Ishikawa (cell line): ENCODE results near the gene MYL2.

Experiments used
- CEBPB ChIP-seq: IDR thresholded peaks from 2 replicates; pipeline ENCODE4 v1.6.1; 2012
- CREB1 ChIP-seq: IDR thresholded peaks from 2 replicates; pipeline ENCODE4 v1.6.1; 2012; ENCODE audit warnings: low read depth
- EGR1 ChIP-seq: IDR thresholded peaks from 2 replicates; pipeline ENCODE4 v1.6.1; 2012
- EP300 ChIP-seq: IDR thresholded peaks from 2 replicates; pipeline ENCODE4 v1.6.1; 2012; ENCODE audit warnings: borderline replicate concordance
- FOXM1 ChIP-seq: IDR thresholded peaks from 2 replicates; pipeline ENCODE4 v1.6.1; 2012; ENCODE audit warnings: low read depth, borderline replicate concordance
- MAX ChIP-seq: IDR thresholded peaks from 2 replicates; pipeline ENCODE4 v1.6.1; 2012
- NFIC ChIP-seq: IDR thresholded peaks from 2 replicates; pipeline ENCODE4 v1.6.1; 2012
- RAD21 ChIP-seq: IDR thresholded peaks from 2 replicates; pipeline ENCODE4 v1.6.1; 2012; ENCODE audit warnings: low read depth
- REST ChIP-seq: IDR thresholded peaks from 2 replicates; pipeline ENCODE4 v1.6.1; 2012; ENCODE audit warnings: low read depth, mild to moderate bottlenecking
- TAF1 ChIP-seq: IDR thresholded peaks from 2 replicates; pipeline ENCODE4 v1.6.1; 2012; ENCODE audit warnings: low read depth, mild to moderate bottlenecking
- TCF12 ChIP-seq: IDR thresholded peaks from 2 replicates; pipeline ENCODE4 v1.6.1; 2012; ENCODE audit warnings: low read depth
- TEAD4 ChIP-seq: IDR thresholded peaks from 2 replicates; pipeline ENCODE4 v1.6.1; 2012
- YY1 ChIP-seq: IDR thresholded peaks from 2 replicates; pipeline ENCODE4 v1.6.1; 2012; ENCODE audit warnings: low read depth
- ZBTB7A ChIP-seq: IDR thresholded peaks from 2 replicates; pipeline ENCODE4 v1.6.1; 2012; ENCODE audit warnings: low read depth
- TF ChIP-seq, protein P1 (sequence below): IDR thresholded peaks from 2 replicates; pipeline ENCODE4 v1.6.1; 2012

The MYL2 gene

GRCh38 chr12:110906083-110906482 is 14.3 kb downstream of the MYL2 start:
- TF ChIP-seq TCF12 (no peak), FOXM1 (no peak), TEAD4 (no peak), MAX (no peak)

DNA sequence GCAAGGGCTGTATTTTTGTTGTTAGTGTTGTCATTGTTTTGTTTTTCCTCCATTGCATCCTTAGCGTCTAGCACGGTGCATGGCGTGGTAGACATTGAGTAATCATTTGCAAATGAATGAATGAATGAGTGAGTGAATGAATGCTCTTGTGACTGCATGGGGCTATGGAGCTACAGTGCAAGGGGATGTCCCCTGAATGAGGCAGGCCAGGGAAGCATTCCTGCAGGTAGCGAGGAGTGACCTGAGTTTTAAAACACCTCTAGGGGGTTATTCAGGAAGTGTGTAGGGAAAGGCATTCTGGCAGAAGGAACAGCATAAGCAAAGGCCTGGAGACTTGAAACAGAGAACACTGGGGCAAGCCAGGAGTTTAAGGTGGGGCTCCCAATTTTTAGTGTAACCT is 16.9 kb downstream of the MYL2 start:
- no peak for TF ChIP-seq TCF12
- no peak for TF ChIP-seq CREB1
- TF ChIP-seq TEAD4 = no peak
- no peak for TF ChIP-seq EGR1
- no peak for TF ChIP-seq CEBPB
- no peak for TF ChIP-seq EP300

- TF ChIP-seq RAD21 (no peak), CREB1 (no peak), TEAD4 (no peak), ZBTB7A (no peak)
These were observed 19.0 kb downstream of the MYL2 start for GRCh38 chr12:110901401-110901800.

DNA sequence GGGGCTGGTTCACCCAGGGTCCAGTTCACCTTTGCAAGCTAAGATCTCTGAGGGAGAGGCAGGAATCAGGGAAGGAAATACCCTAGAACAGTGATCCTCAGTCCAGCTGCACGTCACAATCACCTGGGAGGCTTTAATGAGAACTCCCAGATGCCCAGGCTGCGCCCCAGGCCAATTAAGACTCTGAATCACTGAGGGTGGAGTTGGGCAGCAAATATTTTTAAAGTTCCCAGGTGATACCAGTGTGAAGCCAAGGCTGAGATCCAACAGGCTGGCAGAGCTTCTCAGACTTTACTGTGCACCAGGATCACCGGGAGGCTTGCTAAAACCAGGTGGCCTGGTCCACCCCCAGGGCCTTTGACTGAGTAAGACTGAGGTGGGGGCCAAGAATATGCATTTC is 23.8 kb downstream of the MYL2 start:
- TF ChIP-seq MAX (no peak), TAF1 (no peak), EP300 (no peak), NFIC (no peak), ZBTB7A (no peak), RAD21 (no peak), EGR1 (no peak), FOXM1 (no peak)
- TF ChIP-seq, protein P1, sequence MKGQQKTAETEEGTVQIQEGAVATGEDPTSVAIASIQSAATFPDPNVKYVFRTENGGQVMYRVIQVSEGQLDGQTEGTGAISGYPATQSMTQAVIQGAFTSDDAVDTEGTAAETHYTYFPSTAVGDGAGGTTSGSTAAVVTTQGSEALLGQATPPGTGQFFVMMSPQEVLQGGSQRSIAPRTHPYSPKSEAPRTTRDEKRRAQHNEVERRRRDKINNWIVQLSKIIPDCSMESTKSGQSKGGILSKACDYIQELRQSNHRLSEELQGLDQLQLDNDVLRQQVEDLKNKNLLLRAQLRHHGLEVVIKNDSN = no peak

DNA sequence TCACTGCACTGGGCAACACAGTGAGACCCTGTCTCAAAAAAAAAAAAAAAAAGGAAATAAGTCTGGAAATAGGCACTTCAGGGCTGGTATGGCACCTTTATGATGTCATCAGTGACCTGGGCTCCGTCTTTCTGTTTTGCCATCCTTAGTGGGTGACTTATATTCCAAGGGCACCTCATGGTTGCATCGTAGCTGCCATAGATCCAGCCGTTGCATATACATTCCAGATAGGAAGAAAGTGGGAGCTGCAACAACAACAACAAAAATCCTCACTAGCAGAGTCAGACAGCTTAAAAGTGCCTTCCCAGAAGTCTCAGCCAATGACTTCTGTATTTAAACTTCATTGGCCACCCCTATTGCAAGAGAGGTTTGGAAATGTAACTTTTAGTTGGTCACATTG is 26.4 kb downstream of the MYL2 start:
- TF ChIP-seq, protein P1 = no peak
- TF ChIP-seq NFIC (no peak), REST (no peak), MAX (no peak), CEBPB (no peak), TCF12 (no peak)

DNA sequence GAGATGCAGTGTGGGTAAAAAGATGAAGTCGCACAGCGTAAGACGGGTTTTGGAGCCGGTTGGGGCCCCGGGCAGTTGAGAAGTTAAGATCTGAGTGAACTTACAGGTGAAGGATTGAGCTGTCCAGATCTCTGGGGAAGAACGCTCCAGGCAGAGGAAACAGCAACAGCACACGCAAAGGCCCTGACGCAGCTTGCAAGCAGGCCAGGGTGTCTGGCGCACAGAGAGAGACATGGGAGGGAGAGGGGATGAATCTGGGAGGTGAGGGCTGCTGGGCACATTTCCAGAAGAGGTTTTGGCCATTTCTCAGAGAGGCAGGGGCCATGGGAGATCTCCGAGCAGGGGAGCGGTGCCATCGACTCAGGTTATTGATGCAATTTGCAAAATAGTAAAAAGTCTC is 31.0 kb downstream of the MYL2 start:
- TF ChIP-seq EP300 = no peak
- no peak for TF ChIP-seq ZBTB7A
- TF ChIP-seq FOXM1 = no peak
- TF ChIP-seq RAD21 = no peak
- TF ChIP-seq NFIC = no peak
- no peak for TF ChIP-seq TAF1
- no peak for TF ChIP-seq CEBPB
- no peak for TF ChIP-seq EGR1
- no peak for TF ChIP-seq CREB1
- TF ChIP-seq, protein P1 = no peak
- TF ChIP-seq TEAD4 = no peak
- TF ChIP-seq TCF12 = no peak
- no peak for TF ChIP-seq YY1
- TF ChIP-seq REST = no peak
- no peak for TF ChIP-seq MAX
